Skin of body (tissue), 2 donors: Measurements from ENCODE around the gene METTL23. TPM values are rescaled to one million over a fixed set of nuclear protein-coding genes. Genes with fewer than 3 reads are reported as not detected.
A peak's percentile ranks its signal among the peaks of the same experiment; 100 is the strongest.

Experiments
- DNase-seq: peaks from one replicate; lab custom pipeline; 2025; lab: John Stamatoyannopoulos, UW
- total RNA-seq: library from RNA; depleted of rRNA; stranded (reverse); fragments of >200 nt; gene quantifications from one replicate; pipeline ENCODE4 v1.2.3, GENCODE V29; 2014

Gene METTL23, protein sequence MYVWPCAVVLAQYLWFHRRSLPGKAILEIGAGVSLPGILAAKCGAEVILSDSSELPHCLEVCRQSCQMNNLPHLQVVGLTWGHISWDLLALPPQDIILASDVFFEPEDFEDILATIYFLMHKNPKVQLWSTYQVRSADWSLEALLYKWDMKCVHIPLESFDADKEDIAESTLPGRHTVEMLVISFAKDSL
- total RNA-seq, result 18.1 TPM

DNA sequence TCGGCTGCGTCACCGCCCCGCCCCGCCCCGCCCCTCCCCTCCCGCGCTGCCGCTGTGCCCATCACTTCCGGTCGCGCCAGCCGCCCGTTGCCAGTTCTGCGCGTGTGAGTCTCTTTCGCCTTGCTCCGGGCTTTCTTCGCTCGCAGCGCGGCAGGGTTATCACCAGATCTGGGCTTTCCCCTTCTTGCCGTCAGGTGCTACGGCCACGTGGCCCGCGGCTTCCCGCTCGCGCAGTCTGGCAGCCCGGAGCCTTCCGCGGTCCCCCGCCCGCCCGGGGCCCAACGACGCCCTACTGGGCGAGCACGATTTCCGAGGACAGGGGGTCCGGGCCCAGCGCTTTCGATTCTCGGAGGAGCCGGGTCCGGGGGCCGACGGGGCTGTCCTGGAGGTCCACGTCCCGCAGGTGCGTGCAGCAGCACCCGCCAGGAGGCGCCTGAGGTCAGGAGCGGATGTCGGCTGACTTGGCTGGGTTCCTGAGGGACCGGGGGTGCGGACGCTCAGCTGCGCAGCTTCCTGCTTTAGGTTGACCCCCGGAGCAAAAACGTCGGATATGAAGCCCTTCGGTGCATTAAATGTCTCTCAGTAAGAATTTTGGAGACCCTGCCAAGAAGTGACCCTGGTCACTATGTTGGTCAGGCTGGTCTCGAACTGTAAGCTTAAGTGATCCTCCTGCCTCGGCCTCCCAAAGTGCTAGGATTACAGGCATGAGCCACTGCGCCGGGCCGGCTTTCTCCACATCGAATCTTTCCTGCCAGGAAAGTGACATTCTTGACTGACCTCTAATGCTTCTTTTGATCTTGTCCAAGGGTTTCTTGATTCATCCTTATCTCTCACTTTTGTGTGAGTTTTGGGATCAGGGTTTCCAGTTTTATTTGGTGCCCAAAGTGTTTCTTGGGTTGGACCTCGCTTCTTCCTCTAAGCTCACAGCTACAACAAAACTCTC lies at the start of gene METTL23:
Gene METTL23 (plus strand): TSS at position 64 of the 943 bp plus-strand sequence. CDS start 2,872 bp downstream, outside the sequence.
- DNase-seq, result peak; percentile 68

GRCh38 chr17:76677406-76677805 lies 49.2 kb upstream of the METTL23 start:
- no peak for DNase-seq

DNA sequence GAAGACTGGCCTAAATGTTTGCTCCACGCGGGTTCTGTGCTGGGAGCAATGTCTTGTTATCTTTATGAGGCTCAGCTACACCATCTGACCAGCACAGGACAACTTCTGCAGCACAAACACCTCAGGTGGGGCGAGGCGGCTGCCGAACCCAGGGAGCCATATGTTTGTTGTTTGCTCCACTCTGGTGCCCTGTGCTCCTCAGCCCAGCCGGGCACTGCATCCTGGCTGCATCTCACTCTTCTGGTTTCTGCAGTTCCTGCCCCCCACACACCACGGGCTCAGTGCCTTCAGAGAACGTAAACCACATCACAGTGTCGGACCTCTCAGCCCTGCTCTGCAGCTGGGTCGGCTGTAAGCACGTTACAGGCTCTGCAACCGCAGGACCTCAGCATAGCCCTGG lies 48.3 kb upstream of the METTL23 start:
- no peak for DNase-seq

DNA sequence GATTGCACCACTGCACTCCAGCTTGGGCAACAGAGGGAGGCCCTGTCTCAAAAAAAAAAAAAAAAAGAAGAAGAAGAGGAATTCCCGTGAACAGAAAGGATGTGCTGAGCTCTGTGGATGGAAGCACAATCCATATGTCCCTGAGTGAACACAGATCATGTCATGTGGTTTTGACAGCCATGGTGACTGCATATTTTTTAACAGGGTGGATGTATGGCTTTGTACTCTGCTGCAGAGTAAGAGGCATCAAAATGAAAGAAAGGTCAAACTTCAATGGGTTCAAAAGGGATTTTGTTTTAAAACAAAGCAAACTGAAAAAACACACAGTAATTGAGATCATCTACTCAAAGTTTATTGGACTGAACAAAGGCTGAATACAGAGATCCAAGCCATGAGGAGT lies 47.4 kb upstream of the METTL23 start:
- DNase-seq, result no peak

DNA sequence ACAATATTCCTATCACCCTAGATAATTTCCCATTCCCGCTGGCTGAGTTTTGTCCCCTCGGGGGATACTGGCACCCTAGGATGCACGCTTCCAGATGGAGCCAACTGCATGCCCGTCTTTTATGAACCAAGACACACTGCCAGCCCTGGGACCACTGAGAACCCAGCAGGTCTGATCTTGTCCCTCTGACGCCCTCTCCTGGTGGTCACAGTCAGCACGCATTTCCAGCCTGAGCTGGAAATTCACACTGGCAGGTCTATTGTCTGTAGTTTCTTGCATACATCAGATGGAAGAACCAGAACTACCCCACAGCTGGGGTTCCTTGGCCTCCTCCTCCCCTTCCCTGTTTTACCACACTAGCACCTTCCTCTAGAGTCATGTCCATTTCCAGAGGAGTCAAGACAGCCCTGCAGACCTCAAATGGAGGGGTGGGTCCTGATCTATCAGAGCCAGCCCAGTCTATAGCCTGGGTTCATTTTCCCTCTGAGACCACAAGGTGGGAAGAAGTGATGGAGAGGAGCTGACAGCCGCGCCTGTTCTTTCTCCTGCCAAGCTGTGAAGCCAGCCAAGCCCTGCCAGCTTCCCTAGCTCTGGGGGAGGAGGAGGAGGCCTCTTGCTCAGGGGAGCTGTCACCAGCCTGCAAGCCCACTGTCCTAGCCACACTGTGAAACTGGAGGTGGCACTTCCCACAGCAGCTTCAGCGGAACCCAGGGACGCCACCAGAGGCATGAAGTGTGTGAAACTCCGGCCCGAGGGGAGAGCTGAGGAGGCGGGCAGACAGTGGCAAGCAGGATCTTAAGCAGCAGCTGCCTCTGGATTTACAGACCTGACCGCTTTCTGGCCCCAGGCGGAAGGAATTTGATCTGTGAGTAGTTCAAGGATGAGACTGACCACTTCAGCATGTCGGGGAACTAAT lies 45.2 kb upstream of the METTL23 start:
- peak; percentile 20 for DNase-seq

GRCh38 chr17:76682296-76682695 lies 44.3 kb upstream of the METTL23 start:
- DNase-seq, result no peak

- no peak for DNase-seq
Measured at GRCh38 chr17:76683011-76683755, 43.5 kb upstream of the METTL23 start.

GRCh38 chr17:76683921-76684745 lies 42.5 kb upstream of the METTL23 start:
- DNase-seq, result no peak

GRCh38 chr17:76684756-76685155 lies 41.9 kb upstream of the METTL23 start:
- DNase-seq, result no peak

DNA sequence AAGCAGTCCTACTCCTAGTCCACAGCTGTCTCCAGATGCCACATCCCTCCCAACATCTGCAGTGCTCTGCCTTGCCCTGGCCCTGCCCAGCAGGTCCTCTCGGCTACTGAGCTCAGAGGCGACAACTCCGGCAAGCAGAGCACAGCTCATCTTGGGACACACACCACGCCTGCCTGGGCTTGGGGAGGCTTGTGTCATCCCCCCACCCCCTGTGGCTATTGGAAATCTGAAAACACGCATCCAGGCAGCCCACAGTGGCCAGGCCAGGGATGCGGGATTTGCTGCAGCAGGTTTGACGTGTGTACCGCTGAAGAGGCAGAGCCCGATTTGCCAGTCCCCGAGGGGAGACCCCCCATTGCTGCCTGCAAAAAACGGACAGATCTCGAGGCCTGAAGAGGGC lies 41.3 kb upstream of the METTL23 start:
- no peak for DNase-seq

- DNase-seq, result no peak
Measured at GRCh38 chr17:76685846-76686245, 40.8 kb upstream of the METTL23 start.

DNA sequence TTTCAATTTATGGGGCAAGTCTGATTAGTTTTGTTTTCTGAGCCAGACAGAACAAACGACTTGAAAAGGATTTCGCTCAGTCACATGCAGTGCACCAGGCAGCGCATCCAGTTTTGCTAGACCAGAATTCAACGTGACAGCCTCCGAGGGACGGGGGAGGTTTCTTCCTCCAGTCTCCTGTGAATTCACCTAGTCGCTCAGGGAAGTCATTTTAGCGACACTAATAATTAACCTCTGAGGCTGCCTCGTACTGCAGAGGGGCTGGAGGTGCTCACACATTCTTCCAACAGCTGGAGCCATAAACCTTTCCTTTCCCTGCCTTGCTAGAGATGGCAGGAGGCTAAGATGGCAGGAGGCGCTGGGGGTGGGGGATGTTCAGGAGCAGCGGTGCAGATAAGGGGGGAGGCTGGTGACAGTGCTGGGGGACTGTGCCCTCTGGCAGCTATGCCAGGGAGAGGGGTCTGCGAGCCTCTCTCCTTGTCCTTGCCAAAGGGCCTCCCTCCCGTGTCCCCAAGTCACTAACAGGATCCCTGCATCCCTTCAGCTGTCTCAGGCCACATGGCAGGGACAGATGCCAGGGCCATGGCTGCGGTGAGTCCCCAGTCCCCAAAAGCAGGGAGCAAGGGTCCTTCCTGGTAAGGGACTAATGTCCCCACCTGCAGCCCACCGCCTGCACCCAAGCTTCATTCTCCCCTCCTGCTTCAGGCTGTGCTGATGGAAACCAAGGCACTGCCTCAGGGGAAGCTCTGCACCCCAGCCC lies 39.9 kb upstream of the METTL23 start:
- DNase-seq, result no peak

GRCh38 chr17:76687298-76688164 lies 39.1 kb upstream of the METTL23 start:
- DNase-seq, result peak; percentile 40

DNA sequence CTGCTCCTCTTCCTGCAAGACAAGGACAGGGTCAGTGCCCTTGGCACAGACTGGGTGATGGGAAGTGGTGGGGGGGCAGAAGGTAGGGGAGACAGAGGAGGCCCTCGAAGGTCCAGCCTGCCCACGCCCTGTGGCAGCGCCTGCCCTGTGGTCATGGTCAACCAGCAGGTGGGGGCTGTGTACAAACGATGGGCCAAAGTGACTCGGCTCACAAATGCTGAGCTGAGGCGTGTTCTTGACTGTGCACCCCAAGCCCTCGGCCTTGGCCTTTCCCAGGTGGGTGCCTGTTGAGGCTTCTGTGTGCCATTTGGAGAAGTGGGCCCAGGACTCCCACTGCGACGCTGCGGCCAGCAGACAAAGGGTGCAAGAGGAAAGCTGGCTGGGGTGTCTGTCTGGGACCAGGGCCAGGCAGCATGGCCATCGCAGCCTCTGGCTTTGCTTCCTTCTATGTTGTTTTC lies 38.4 kb upstream of the METTL23 start:
- no peak for DNase-seq

GRCh38 chr17:76689859-76690258 lies 36.8 kb upstream of the METTL23 start:
- DNase-seq, result no peak

- no peak for DNase-seq
Measured at GRCh38 chr17:76690596-76691280, 35.9 kb upstream of the METTL23 start.

- no peak for DNase-seq
Measured at GRCh38 chr17:76691379-76692191, 35.1 kb upstream of the METTL23 start.
